ENCODE results near the gene RAP1GAP2.

Gene RAP1GAP2

DNA sequence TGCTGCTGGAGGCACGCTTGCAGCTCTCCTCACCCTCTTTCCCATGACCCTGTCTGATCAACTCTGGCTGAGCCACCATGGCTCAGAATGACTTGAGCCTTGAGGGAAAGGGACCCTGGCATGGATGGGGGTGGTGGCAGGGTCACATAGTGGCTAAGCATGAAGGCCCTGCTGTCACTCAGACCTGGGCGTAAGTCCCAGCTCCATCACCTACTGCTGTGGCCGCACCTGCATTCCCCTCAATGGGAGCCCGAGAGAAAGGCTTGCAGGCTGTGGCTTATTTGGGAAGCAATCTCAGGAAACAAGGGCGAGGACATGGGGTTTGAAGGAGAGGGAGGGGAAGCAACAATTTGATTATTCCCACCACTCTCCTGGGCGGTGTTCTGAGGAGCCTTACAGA is 17.7 kb upstream of the RAP1GAP2 start (continued):
- TF ChIP-seq, protein P1, sequence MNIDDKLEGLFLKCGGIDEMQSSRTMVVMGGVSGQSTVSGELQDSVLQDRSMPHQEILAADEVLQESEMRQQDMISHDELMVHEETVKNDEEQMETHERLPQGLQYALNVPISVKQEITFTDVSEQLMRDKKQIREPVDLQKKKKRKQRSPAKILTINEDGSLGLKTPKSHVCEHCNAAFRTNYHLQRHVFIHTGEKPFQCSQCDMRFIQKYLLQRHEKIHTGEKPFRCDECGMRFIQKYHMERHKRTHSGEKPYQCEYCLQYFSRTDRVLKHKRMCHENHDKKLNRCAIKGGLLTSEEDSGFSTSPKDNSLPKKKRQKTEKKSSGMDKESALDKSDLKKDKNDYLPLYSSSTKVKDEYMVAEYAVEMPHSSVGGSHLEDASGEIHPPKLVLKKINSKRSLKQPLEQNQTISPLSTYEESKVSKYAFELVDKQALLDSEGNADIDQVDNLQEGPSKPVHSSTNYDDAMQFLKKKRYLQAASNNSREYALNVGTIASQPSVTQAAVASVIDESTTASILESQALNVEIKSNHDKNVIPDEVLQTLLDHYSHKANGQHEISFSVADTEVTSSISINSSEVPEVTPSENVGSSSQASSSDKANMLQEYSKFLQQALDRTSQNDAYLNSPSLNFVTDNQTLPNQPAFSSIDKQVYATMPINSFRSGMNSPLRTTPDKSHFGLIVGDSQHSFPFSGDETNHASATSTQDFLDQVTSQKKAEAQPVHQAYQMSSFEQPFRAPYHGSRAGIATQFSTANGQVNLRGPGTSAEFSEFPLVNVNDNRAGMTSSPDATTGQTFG (tag by site-specific recombination; IDR thresholded peaks at IDR 0.05; ENCODE audit: borderline replicate concordance) = no peak
- TF ChIP-seq ZNF114 (tag by site-specific recombination; IDR thresholded peaks at IDR 0.05) (no peak), AEBP2 (tag by site-specific recombination; IDR thresholded peaks at IDR 0.05; ENCODE audit: borderline replicate concordance) (no peak), TRIM28 (IDR thresholded peaks at IDR 0.05; ENCODE audit: borderline replicate concordance, low read length) (no peak)

GRCh38 chr17:2779545-2779944 is 16.7 kb upstream of the RAP1GAP2 start:
- H3K36me3 ChIP-seq (ENCODE audit: control insufficient read depth in 2 of 2, insufficient read depth in 1 of 2, low read length in 2 of 2) = no peaks in the 10 kb centered on the region
- 0 out of 2 replicates have a peak, but pooled peaks cover 3% of the 10 kb centered on the region for H3K4me1 ChIP-seq (ENCODE audit: control insufficient read depth, insufficient read depth, low read length)
- no peaks in the 10 kb centered on the region for H3K9me3 ChIP-seq (ENCODE audit: control insufficient read depth, insufficient read depth, low read depth, low read length)
- TF ChIP-seq, protein P2, sequence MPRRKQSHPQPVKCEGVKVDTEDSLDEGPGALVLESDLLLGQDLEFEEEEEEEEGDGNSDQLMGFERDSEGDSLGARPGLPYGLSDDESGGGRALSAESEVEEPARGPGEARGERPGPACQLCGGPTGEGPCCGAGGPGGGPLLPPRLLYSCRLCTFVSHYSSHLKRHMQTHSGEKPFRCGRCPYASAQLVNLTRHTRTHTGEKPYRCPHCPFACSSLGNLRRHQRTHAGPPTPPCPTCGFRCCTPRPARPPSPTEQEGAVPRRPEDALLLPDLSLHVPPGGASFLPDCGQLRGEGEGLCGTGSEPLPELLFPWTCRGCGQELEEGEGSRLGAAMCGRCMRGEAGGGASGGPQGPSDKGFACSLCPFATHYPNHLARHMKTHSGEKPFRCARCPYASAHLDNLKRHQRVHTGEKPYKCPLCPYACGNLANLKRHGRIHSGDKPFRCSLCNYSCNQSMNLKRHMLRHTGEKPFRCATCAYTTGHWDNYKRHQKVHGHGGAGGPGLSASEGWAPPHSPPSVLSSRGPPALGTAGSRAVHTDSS (tag by site-specific recombination; IDR thresholded peaks at IDR 0.05) = no peak
- CTCF ChIA-PET = interaction anchor here (0.6 to 1.0 kb wide), 2 partner anchors 9 to 53 kb away, joined by 3 read pairs; no protein-coding TSS in a partner anchor
- H3K4me3 ChIP-seq (ENCODE audit: low read depth, low read length) = no peak overlapping the region
- no peak overlapping the region for H3K27ac ChIP-seq (ENCODE audit: extremely low read depth, low read depth, low read length)
- POLR2A ChIA-PET = interaction anchor here (0.6 kb wide), 1 partner anchor 1182 kb away, joined by 3 read pairs; no protein-coding TSS in a partner anchor

DNA sequence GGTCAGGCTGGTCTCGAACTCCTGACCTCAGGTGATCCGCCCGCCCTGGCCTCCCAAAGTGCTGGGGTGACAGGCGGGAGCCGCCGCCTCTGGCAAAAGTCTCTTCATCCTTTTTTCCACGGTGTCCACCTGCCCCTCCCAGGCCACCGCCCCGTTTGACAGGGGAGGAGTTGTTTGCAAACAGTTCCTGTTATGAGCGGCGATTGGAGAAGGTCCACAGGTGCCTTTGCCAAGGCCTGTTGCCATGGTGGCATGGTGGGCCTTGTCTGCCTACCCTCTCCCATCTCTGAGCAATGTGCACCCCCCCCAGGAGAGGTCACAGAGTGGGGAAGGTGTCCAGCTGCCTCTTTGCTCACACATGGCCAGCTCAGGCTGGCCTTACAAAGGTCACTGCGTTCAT is 16.0 kb upstream of the RAP1GAP2 start:
- no peaks in the 10 kb centered on the region for H3K36me3 ChIP-seq (ENCODE audit: control insufficient read depth in 2 of 2, insufficient read depth in 1 of 2, low read length in 2 of 2)
- ChIA-PET CTCF (no interaction called here), POLR2A (no interaction called here)
- H3K4me3 ChIP-seq (ENCODE audit: low read depth, low read length) = no peak overlapping the region
- H3K9me3 ChIP-seq (ENCODE audit: control insufficient read depth, insufficient read depth, low read depth, low read length) = no peaks in the 10 kb centered on the region
- no peak overlapping the region for H3K27ac ChIP-seq (ENCODE audit: extremely low read depth, low read depth, low read length)
- TF ChIP-seq PATZ1 (tag by site-specific recombination; IDR thresholded peaks at IDR 0.05) (no peak), ZNF202 (tag by site-specific recombination; IDR thresholded peaks at IDR 0.05; ENCODE audit: borderline replicate concordance) (no peak), ZNF133 (tag by site-specific recombination; IDR thresholded peaks at IDR 0.05) (no peak), REPIN1 (tag by site-specific recombination; IDR thresholded peaks at IDR 0.05; ENCODE audit: low read depth) (no peak), ZFP3 (tag by site-specific recombination; IDR thresholded peaks at IDR 0.05; ENCODE audit: low read depth) (no peak), ZBTB20 (tag by site-specific recombination; IDR thresholded peaks at IDR 0.05) (no peak), ZNF350 (tag by site-specific recombination; IDR thresholded peaks at IDR 0.05) (no peak), ZNF658 (tag by site-specific recombination; IDR thresholded peaks at IDR 0.05) (no peak), ZBTB49 (tag by site-specific recombination; IDR thresholded peaks at IDR 0.05; ENCODE audit: low read depth) (no peak)
- 0 out of 2 replicates have a peak, but pooled peaks cover 3% of the 10 kb centered on the region for H3K4me1 ChIP-seq (ENCODE audit: control insufficient read depth, insufficient read depth, low read length)
